ENCODE measurements around the gene CBR1.
A peak's percentile ranks its signal among the peaks of the same experiment; 100 is the strongest.
"Not testable (repeated sequence)": the region's sequence is repeated elsewhere in the genome, so short reads cannot be mapped to it uniquely, and the experiment has no call there.

The CBR1 gene

DNA sequence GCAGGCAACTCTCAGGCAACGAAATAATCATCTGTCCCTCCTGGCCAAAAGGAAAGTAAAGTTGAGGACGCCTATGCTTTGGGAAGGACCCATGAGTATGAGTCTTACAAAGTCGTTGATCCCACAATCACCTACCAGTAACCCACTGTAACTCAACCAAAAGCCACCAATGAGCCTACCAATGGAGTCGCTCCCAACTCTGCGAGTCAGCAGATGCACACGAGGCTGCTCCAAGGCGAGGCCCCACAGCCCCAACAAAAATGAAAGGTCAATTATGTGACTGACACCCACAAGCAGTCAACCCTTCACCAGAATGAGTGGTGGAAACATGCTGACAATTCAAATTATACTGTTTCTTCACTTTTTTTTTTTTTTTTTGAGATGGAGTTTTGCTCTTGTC lies 21.5 kb upstream of the CBR1 start:
- no peak for DNase-seq (ENCODE audit: low read depth)

DNA sequence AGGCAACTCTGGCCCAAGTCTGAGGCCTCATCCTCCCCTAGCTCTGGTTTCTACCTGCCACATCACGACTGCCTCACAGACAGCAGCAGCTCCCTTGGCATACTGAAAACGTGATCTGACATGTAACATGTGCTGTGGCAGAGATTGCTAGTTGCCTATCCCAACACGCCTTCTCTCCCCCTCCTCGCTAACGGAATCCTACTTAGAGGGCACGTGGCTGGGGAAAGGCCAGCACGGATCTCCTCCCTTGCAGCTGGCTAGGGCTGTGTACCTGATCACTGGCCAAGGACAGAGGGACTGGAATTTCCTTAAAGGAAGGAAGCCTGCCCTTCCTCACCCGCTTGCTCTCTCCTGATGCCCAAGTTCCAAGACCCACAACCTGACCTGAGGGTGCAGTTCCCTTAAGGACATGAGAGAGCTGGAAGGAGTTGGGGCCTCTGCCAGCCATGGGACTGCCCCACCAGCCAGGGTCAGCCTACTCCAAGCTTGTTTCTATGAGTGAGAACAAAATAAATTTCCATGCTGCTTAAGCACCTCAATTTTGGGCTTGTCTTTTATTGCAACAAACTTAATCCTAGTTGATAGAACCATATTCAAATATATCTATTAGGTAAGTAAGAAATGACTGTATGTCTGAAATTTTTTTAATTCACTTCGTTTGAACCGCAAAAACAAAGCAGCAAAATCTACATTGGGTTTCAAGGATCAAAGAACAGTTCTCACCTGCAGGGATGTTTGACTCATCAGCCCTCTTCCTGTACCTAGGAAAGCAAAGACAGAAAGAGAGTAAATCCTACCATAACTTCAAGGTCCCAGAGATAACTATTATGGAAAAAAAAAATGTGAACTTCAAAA lies 16.7 kb upstream of the CBR1 start:
- no peak for DNase-seq (ENCODE audit: low read depth)

DNA sequence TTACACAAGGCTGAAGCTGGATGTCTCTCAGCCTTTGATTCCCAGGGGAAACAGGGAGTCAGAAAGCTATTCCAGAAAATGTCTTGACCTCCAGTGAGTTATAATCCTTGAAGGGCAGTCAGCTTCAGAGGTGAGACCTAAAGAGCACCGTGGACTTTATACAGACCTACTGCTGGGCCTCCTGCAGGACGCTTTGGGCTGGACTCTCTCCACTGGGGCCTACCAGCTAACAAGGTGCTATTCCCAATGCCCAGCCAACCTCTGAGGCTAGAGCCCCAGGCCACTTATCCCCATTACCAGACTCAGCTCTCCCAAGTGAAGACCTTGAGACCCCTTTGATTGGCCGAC lies 16.1 kb upstream of the CBR1 start:
- DNase-seq (ENCODE audit: low read depth) = no peak

DNA sequence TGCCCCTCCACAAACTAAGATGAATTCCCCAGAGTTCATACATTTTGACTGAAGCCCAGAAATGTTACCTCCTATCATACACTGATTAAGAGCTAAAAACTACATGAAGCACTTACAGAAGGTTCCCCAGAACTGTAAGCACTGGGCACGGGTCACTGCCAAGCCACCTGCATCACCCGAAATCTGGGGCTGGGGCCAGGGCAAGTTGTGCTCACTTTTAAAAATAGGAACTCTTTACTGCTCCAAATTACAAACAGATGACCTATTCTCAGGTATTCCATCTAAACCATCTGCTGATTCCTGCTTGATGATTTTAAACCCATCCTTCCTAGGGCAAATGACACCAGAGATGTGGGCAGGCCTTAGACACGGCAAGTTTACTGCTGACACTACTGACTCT lies 14.3 kb upstream of the CBR1 start:
- no peak for DNase-seq (ENCODE audit: low read depth)

DNA sequence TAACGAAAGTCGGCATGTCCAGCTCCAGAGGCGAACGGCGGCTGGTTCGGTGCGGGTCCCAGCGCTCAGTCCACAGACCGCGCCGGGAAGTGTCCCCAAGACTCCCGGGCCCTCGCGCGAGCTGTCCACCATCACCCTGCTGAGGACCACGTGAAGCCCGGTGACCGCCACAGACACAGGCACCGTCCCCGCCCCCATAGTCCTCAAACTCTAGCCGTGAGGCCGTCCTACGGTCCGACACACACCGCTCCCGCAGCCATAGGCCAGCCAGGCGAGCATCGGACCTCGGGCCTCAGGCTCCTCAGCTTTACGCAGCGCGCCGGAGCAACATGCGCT lies 10.0 kb upstream of the CBR1 start:
- DNase-seq (ENCODE audit: low read depth) = no peak

DNA sequence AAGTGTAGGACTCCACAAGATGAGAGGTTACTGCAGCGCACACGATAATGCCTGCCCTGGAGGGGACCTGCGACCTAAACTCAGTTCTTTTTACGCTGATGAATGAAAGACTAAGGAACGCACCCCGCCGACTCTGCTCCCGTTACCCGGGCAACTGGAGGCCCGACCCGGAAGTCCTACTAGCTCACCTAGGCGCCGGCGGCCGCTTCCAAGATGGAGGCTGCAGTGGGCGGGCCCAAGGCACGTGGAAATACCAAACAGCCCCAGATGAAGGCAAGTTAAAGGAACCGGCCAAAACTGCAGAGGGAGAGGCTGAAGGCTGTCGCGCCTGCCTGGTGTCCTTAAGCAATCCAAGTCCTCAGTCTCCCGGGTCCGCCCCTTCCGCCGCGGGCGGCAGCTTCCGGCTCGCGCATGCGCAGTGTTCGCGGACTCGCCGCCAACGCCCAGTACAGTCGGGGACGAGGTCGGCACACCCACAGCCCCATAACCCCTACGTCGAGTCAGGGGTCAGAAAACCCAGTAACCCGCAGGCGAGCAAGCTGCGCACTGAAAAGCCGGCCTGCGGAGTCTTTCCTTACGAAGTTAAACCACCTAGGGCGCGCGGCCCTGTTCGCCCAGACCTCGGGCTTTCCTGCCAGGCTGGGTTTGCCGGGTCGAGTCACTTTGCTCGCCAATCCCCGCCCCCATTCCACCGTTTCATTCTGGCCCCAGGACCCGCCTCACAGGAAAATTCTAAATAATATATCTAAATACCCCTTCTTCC lies 9.5 kb upstream of the CBR1 start, which contains the start of gene SETD4:
SETD4 (minus strand) TSS at position 368 of the 763 bp plus-strand sequence. CDS start 1,638 bp downstream, outside the sequence.
- DNase-seq (ENCODE audit: low read depth) = peak; percentile 91

DNA sequence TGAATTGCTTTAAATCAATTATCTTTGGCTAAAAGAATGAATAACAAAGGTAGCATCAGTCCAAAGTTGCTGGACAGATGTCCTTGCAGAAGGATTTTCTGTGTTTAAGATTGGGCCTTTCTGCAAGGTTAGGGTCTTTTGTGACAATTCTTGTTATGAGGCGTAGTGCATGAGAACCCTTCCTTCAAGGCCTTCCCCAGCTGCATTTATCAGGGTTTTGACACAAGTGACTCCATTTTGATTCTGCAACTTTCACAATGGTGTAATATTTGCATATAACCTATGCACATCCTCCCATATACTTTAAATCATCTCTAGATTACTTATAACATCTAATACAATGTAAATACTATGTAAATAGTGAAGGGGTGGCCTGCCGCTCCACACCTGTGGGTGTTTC lies 8.4 kb upstream of the CBR1 start:
- no peak for DNase-seq (ENCODE audit: low read depth)

DNA sequence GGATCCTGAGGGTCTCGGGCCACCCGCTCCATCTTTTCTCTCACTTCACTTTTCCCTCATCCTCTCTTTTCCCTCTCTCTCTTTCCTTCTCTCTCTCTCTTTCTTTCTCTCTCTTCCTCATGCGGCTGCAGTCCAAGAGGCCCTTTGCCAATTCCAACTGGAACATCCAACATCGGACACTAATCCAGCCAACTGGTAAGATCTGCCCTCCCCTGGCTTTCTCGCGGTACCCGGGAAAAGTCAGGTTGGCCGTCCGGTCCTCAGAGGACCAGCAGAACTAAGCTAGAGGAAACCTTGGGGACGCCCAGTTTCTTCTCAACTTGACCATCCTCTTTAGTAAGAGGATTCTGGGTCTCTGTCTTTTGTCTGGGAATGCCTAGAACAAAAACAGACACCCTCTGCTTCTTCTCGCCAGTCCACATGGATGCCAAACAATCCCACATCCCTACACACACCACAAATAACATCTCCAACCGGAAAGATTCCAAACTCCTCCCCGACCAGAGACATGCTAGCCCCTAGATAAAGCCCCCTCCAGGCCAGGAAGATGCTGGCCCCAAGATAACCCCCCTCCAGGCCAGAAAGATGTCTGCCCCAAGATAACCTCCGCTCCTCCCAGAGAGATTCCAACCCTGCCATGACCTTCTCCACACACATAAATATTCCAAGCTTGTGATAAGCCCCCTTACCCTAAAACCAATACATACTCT lies 6.3 kb upstream of the CBR1 start:
- no peak for DNase-seq (ENCODE audit: low read depth)

DNA sequence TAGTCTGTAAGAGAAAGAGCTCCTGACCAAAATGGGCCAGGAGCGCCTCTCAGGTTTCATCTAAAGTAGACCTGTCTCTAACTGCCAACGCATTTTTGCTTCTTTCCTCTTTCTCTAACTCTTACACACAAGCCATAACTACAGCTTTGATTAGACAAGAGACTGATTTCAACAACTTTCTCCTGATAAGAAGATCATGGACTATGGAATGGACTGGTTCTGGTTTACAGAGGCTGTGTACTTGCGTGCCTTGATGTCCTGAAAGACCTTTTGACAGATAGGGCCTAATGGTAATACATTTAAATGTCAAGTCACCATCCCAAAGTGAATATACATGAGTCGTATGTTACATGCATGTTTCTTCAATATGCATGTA lies 5.8 kb upstream of the CBR1 start:
- DNase-seq (ENCODE audit: low read depth) = no peak

DNA sequence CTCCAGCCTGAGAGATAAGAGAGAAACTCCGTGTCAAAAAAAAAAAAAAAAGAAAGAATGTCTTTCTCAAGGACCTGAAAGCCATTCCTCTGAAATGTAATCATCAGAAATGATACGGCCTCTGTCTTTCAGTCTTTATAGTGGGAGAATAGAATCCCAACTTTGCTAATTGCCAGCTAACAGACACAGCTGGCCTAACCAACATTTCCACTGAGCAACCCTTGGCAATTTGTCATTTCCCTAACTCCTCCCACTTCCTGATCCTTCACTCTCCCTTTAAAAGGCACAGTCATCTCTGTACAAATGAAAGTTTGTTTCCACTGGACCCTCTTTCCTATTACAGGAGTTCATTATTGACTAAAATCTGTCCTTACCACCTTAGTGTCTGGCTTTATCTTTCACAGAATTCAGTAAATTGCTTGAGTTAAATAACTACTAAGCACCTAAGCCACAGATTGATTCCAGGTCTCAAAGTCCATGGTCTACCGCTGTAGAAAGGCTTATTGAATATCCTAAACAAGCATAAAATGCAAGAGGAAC lies 4.3 kb upstream of the CBR1 start:
- no peak for DNase-seq (ENCODE audit: low read depth)

DNA sequence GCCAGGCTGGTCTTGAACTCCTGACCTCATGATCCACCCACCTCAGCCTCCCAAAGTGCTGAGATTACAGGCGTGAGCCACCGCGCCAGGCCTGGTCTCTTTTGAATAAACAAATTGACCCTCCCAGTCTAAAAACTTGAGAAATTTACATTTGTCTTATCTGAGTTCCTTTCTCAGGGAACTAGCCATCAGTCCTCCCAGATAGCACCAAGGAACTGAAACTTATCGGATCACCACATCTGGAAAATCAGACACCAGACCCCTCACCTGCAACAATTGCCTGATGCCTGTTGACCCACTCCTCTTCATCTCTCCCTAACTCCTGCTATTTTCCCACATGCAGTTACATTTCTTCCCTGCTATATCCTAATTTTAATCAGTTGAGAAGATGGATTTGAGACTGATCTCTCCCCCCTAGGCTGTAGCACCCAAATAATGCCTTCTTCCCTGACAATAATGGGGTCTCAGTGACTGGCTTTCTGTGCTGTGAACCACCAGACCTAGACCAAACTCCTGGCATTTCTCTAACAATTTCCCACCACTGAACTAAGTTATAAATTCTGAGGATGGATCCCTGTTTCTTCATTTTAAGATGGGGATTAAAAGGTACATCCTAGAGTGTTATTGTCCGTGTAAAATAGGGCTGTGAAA lies 951 bp upstream of the CBR1 start:
- DNase-seq (ENCODE audit: low read depth) = no peak

DNA sequence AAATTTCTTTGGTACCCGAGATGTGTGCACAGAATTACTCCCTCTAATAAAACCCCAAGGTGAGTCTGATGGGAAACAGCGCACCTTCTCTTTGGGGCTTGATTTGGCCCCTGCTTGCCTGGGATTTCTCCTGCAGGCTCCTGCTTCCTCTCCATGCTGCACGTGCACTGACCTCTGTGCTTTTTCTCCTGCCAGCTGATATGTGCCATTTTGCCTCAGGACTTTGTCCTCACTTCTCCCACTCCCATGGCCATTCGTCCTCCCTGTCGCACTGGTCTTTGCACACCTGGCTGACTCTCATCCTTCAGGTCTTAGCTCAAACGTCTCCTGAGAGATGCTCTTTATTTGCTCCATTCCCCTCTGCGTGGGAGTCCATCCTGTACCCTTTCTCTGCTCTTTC lies 1.2 kb downstream of the CBR1 start:
- no peak for DNase-seq (ENCODE audit: low read depth)

DNA sequence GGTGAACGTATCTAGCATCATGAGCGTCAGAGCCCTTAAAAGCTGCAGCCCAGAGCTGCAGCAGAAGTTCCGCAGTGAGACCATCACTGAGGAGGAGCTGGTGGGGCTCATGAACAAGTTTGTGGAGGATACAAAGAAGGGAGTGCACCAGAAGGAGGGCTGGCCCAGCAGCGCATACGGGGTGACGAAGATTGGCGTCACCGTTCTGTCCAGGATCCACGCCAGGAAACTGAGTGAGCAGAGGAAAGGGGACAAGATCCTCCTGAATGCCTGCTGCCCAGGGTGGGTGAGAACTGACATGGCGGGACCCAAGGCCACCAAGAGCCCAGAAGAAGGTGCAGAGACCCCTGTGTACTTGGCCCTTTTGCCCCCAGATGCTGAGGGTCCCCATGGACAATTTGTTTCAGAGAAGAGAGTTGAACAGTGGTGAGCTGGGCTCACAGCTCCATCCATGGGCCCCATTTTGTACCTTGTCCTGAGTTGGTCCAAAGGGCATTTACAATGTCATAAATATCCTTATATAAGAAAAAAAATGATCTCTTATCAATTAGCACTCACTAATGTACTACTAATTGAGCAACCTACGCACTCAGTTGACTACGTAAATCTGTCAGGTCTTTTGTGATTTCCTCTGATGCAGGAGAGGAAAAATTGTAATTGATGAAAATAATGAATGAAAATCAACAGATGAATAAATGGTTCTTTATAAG lies 2.8 kb downstream of the CBR1 start:
- DNase-seq (ENCODE audit: low read depth) = no peak

DNA sequence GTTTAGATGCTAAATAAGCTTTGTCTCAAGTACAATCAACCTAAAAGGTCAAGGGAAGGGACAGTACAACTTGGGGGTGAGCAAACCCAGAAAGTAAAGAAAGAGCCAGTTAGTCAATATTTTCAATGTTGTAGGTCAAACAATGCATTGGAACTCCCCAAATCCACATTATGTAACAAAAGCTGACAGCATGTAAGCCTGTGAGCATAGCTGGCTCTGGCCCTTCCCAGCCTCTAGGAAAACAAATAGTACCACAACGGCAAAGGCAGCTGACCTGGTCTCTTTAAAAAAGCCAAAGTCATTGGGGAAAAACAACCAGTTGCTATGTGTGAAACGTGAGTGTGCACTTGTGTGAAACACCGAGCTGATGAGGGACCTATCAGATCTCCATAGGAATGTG lies 3.4 kb downstream of the CBR1 start:
- DNase-seq (ENCODE audit: low read depth) = no peak

DNA sequence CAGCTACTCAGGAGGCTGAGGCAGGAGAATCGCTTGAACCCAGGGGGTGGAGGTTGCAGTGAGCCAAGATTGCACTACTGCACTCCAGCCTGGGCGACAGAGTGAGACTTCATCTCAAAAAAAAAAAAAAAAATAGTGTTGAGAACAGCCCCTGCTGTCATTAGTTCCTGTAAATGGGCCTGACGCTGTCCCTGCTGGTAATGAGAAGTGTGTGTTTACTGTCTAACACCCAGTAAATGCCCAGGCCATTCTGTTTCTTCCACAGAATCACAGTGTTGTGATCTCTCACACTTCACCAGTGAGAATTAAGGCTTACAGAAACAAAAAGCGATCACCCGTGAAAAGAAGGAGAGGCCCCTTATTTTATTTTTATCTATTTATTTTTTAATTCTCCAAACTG lies 4.1 kb downstream of the CBR1 start:
- DNase-seq (ENCODE audit: low read depth) = not testable (repeated sequence)

DNA sequence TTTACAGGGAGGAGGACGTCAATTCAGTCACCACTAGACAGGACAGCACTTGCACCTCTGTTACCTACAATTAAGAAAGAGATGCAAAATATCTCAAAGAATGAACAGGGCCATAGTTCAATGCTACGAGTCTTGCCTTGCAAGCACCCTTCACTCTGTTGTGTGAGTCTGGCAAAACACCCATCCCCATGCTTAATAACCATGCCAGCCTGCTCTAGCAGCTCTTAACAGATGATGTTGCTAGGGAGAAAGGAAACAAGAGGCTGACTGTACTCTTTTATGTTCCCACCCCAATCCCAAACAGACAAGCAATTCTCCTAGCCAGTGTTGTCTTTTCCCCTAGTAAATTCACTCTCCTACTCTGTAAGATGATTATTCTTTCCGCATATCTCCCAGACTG lies 5.3 kb downstream of the CBR1 start:
- no peak for DNase-seq (ENCODE audit: low read depth)

DNA sequence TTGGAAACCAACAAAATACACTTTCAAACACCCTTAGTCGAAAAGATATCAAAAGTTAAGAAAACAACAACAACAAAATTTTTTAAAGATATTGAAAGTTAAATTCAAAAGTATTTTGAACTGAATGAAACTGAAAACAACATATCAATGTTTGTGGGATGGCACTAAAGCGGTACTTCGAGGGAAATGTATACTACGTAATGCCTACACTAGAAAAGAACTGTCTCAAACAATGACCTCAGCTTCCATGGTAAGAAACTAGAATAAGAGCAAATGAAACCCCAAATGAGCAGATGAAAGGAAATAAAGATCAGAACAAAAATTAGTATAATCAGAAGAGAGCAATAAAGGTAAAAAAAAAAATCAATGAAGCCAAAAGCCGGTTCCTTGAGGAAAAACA lies 6.1 kb downstream of the CBR1 start:
- no peak for DNase-seq (ENCODE audit: low read depth)

DNA sequence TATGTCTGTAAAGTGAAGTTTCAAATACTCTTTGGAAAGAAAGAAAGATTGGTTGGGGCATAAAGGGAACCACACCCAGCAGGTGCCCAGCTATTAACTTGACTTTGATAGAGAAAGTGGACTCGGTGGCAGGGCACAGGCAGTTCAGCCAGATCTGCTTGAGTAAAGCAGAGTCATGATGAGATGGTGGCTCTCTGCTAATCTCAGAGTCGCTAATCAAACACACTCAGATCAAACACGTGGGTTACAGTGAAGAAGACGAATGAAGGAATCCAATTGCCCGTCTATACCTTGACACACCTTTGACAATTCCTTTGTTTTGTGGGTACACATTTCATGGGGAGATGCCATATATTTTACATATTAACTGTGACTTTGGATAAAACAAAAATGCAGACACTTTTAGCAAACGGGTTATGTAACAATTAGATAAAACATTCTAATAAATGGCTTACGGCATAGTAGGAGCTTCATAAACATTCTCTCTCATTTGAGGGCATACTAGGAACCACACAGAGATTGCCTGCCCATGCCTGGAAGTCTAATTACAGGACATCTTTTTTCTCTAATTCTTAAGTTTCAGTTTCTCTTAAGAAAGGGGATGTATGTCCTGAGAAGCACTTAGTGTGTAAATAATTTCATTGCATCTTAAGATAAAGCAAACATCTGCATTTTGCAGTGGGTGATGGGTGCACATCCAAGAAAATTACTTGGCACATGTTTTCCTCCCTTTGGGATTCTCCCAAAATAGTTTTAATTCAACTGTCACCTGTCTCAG lies 7.2 kb downstream of the CBR1 start:
- no peak for DNase-seq (ENCODE audit: low read depth)

DNA sequence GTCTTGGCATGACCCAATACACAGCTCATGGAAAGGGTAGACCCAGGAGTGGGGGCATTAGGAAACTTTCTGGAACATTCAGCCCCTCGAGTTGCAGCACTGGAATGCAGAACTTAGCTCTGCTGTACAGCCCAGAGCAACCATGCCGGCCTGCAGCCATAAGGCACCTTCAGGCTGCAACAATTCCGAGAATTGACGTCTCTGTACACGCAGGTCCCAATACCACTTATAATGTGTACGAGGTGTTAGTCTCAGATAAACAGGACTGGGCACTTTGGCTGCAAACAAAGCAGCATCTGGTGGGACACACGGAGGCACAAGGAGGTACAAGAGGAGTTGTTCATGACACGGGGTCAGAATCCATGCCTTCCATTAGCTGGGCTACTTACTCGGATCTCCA lies 7.9 kb downstream of the CBR1 start:
- DNase-seq (ENCODE audit: low read depth) = no peak

DNA sequence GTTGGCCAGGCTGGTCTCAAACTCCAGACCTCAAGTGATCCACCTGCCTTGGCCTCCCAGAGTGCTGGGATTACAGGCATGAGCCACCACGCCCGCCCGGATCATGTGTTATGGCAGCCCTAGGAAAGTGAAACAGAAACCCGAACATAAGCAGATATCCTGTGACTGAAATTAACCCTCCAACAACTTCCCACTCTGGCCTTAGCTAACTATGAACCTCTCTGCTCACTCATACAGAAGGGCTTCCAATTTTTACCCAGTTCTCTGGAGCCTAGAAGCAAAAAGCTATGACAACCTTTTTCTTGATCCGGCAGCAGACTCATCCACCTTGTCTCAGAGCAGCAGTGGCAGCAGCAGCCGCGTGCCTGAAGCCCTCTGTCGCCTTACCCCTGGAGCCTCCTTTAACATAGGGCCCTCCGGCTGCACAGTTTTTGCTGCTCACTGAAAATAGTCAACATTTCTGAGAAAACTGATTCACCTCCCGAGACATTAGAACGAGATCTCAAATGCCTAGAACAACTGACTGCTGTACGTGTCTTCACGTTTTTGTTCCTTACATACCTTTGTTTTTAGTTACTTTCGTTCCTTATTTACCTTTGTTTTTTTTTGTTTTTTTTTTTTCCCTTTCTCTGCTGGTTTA lies 9.3 kb downstream of the CBR1 start:
- no peak for DNase-seq (ENCODE audit: low read depth)
